HL-60/S4 treated with phorbol 12-myristate 13-acetate at 8.2 ng/mL for 4 days and 3 days (cell line): ENCODE measurements around the gene COL11A2.
"Not testable (repeated sequence)": the region's sequence is repeated elsewhere in the genome, so short reads cannot be mapped to it uniquely, and the experiment has no call there.

ENCODE experiments used
- in situ Hi-C: fragments of 300-500 bp; cut with MboI; formaldehyde crosslinking; loops from 2 replicates; pipeline ENCODE4 v1.15.0; 2022; ENCODE audit warnings: low sequenced_read_pairs

Gene COL11A2

GRCh38 chr6:33160096-33160495, 32.2 kb downstream of the COL11A2 start:
- in situ Hi-C loops, result no loop called here

- in situ Hi-C loops, result no loop called here
Measured at GRCh38 chr6:33156964-33157363, 35.3 kb downstream of the COL11A2 start.

- in situ Hi-C loops, result no loop called here
Measured at GRCh38 chr6:33156561-33156960, 35.7 kb downstream of the COL11A2 start.

- in situ Hi-C loops, result no loop called here
Measured at GRCh38 chr6:33154349-33154748, 37.9 kb downstream of the COL11A2 start.

GRCh38 chr6:33151050-33151449, 41.2 kb downstream of the COL11A2 start:
- in situ Hi-C loops, result no loop called here

GRCh38 chr6:33150560-33150959, 41.7 kb downstream of the COL11A2 start:
- in situ Hi-C loops, result not testable (repeated sequence)

- in situ Hi-C loops, result no loop called here
Measured at GRCh38 chr6:33147807-33148666, 44.2 kb downstream of the COL11A2 start.

- in situ Hi-C loops, result no loop called here
Measured at GRCh38 chr6:33144373-33144772, 47.9 kb downstream of the COL11A2 start.

- in situ Hi-C loops, result no loop called here
Measured at GRCh38 chr6:33143113-33143770, 49.0 kb downstream of the COL11A2 start.

GRCh38 chr6:33142501-33143070, 49.7 kb downstream of the COL11A2 start:
- in situ Hi-C loops, result no loop called here

- in situ Hi-C loops, result no loop called here
Measured at GRCh38 chr6:33140556-33140955, 51.7 kb downstream of the COL11A2 start.

- in situ Hi-C loops, result no loop called here
Measured at GRCh38 chr6:33139596-33140206, 52.6 kb downstream of the COL11A2 start.

GRCh38 chr6:33136310-33136900, 55.9 kb downstream of the COL11A2 start:
- in situ Hi-C loops, result no loop called here

GRCh38 chr6:33132081-33132524, 60.2 kb downstream of the COL11A2 start:
- in situ Hi-C loops, result no loop called here

- in situ Hi-C loops, result no loop called here
Measured at GRCh38 chr6:33128318-33128717, 63.9 kb downstream of the COL11A2 start.

- in situ Hi-C loops, result no loop called here
Measured at GRCh38 chr6:33126101-33126714, 66.1 kb downstream of the COL11A2 start.

- in situ Hi-C loops, result no loop called here
Measured at GRCh38 chr6:33124947-33125346, 67.3 kb downstream of the COL11A2 start.

- in situ Hi-C loops, result no loop called here
Measured at GRCh38 chr6:33124525-33124901, 67.8 kb downstream of the COL11A2 start.

- in situ Hi-C loops, result no loop called here
Measured at GRCh38 chr6:33123732-33124524, 68.3 kb downstream of the COL11A2 start.

- in situ Hi-C loops, result no loop called here
Measured at GRCh38 chr6:33123181-33123580, 69.1 kb downstream of the COL11A2 start.
